ENCODE results near the gene TMEM108. TPM values are rescaled to one million over a fixed set of nuclear protein-coding genes. Genes with fewer than 3 reads are reported as not detected.

Gene TMEM108
- total RNA-seq, 1 experiment from 2014 or later, result 2.1 TPM

- no peaks in the 10 kb centered on the region for H3K36me3 ChIP-seq (replicated peaks; ENCODE audit: control insufficient read depth, insufficient read depth, low read length)
- no peaks in the 10 kb centered on the region for H3K27me3 ChIP-seq (ENCODE audit: control insufficient read depth, insufficient read depth, low read length)
- H3K4me3 ChIP-seq (ENCODE audit: insufficient read depth, low read depth, low read length), result no peak overlapping the region
- DNase-seq, result no peak
Measured at GRCh38 chr3:133153382-133153781, 115.2 kb downstream of the TMEM108 start.

- DNase-seq, result no peak
- H3K36me3 ChIP-seq (replicated peaks; ENCODE audit: control insufficient read depth, insufficient read depth, low read length), result no peaks in the 10 kb centered on the region
- H3K27me3 ChIP-seq (ENCODE audit: control insufficient read depth, insufficient read depth, low read length), result no peaks in the 10 kb centered on the region
- no peak overlapping the region for H3K4me3 ChIP-seq (ENCODE audit: insufficient read depth, low read depth, low read length)
Measured at GRCh38 chr3:133157716-133158115, 119.5 kb downstream of the TMEM108 start.

GRCh38 chr3:133158686-133159085 is 120.5 kb downstream of the TMEM108 start:
- Histone ChIP-seq H3K36me3 (replicated peaks; ENCODE audit: control insufficient read depth, insufficient read depth, low read length) (no peaks in the 10 kb centered on the region), H3K27me3 (ENCODE audit: control insufficient read depth, insufficient read depth, low read length) (no peaks in the 10 kb centered on the region), H3K4me3 (ENCODE audit: insufficient read depth, low read depth, low read length) (no peak overlapping the region)
- DNase-seq, result no peak

GRCh38 chr3:133159498-133160475 is 121.6 kb downstream of the TMEM108 start:
- no peak for DNase-seq
- no peaks in the 10 kb centered on the region for H3K36me3 ChIP-seq (replicated peaks; ENCODE audit: control insufficient read depth, insufficient read depth, low read length)
- no peaks in the 10 kb centered on the region for H3K27me3 ChIP-seq (ENCODE audit: control insufficient read depth, insufficient read depth, low read length)
- H3K4me3 ChIP-seq (ENCODE audit: insufficient read depth, low read depth, low read length), result no peak overlapping the region

GRCh38 chr3:133161656-133162055 is 123.5 kb downstream of the TMEM108 start:
- DNase-seq, result no peak
- Histone ChIP-seq H3K36me3 (replicated peaks; ENCODE audit: control insufficient read depth, insufficient read depth, low read length) (no peaks in the 10 kb centered on the region), H3K4me3 (ENCODE audit: insufficient read depth, low read depth, low read length) (no peak overlapping the region), H3K27me3 (ENCODE audit: control insufficient read depth, insufficient read depth, low read length) (no peaks in the 10 kb centered on the region)

- Histone ChIP-seq H3K4me3 (ENCODE audit: insufficient read depth, low read depth, low read length) (no peak overlapping the region), H3K36me3 (replicated peaks; ENCODE audit: control insufficient read depth, insufficient read depth, low read length) (no peaks in the 10 kb centered on the region), H3K27me3 (ENCODE audit: control insufficient read depth, insufficient read depth, low read length) (no peaks in the 10 kb centered on the region)
- no peak for DNase-seq
Measured at GRCh38 chr3:133162265-133162664, 124.1 kb downstream of the TMEM108 start.

GRCh38 chr3:133162670-133163305 is 124.6 kb downstream of the TMEM108 start:
- H3K4me3 ChIP-seq (ENCODE audit: insufficient read depth, low read depth, low read length), result no peak overlapping the region
- no peaks in the 10 kb centered on the region for H3K27me3 ChIP-seq (ENCODE audit: control insufficient read depth, insufficient read depth, low read length)
- no peaks in the 10 kb centered on the region for H3K36me3 ChIP-seq (replicated peaks; ENCODE audit: control insufficient read depth, insufficient read depth, low read length)
- no peak for DNase-seq

GRCh38 chr3:133167340-133168024 is 129.3 kb downstream of the TMEM108 start:
- no peaks in the 10 kb centered on the region for H3K27me3 ChIP-seq (ENCODE audit: control insufficient read depth, insufficient read depth, low read length)
- H3K4me3 ChIP-seq (ENCODE audit: insufficient read depth, low read depth, low read length), result no peak overlapping the region
- DNase-seq, result no peak
- H3K36me3 ChIP-seq (replicated peaks; ENCODE audit: control insufficient read depth, insufficient read depth, low read length), result no peaks in the 10 kb centered on the region

GRCh38 chr3:133168025-133168401 is 129.8 kb downstream of the TMEM108 start:
- no peak overlapping the region for H3K4me3 ChIP-seq (ENCODE audit: insufficient read depth, low read depth, low read length)
- H3K27me3 ChIP-seq (ENCODE audit: control insufficient read depth, insufficient read depth, low read length), result no peaks in the 10 kb centered on the region
- peak; percentile 39 for DNase-seq
- H3K36me3 ChIP-seq (replicated peaks; ENCODE audit: control insufficient read depth, insufficient read depth, low read length), result no peaks in the 10 kb centered on the region

GRCh38 chr3:133169331-133170068 is 131.3 kb downstream of the TMEM108 start:
- Histone ChIP-seq H3K27me3 (ENCODE audit: control insufficient read depth, insufficient read depth, low read length) (no peaks in the 10 kb centered on the region), H3K36me3 (replicated peaks; ENCODE audit: control insufficient read depth, insufficient read depth, low read length) (no peaks in the 10 kb centered on the region), H3K4me3 (ENCODE audit: insufficient read depth, low read depth, low read length) (no peak overlapping the region)
- DNase-seq, result no peak

GRCh38 chr3:133171831-133172230 is 133.6 kb downstream of the TMEM108 start:
- no peaks in the 10 kb centered on the region for H3K27me3 ChIP-seq (ENCODE audit: control insufficient read depth, insufficient read depth, low read length)
- no peak for DNase-seq

GRCh38 chr3:133181392-133182150 is 143.4 kb downstream of the TMEM108 start:
- Histone ChIP-seq H3K27me3 (ENCODE audit: control insufficient read depth, insufficient read depth, low read length) (no peaks in the 10 kb centered on the region), H3K4me3 (ENCODE audit: insufficient read depth, low read depth, low read length) (no peak overlapping the region), H3K36me3 (replicated peaks; ENCODE audit: control insufficient read depth, insufficient read depth, low read length) (no peaks in the 10 kb centered on the region)
- no peak for DNase-seq

More at GRCh38 chr3:133171831-133172230, 133.6 kb downstream of the TMEM108 start:
- Histone ChIP-seq H3K36me3 (replicated peaks; ENCODE audit: control insufficient read depth, insufficient read depth, low read length) (no peaks in the 10 kb centered on the region), H3K4me3 (ENCODE audit: insufficient read depth, low read depth, low read length) (no peak overlapping the region)

- Histone ChIP-seq H3K27me3 (ENCODE audit: control insufficient read depth, insufficient read depth, low read length) (no peaks in the 10 kb centered on the region), H3K4me3 (ENCODE audit: insufficient read depth, low read depth, low read length) (no peak overlapping the region), H3K36me3 (replicated peaks; ENCODE audit: control insufficient read depth, insufficient read depth, low read length) (no peaks in the 10 kb centered on the region)
- no peak for DNase-seq
Measured at GRCh38 chr3:133187870-133188379, 149.7 kb downstream of the TMEM108 start.

Measured in H7 (cell line).